CD14-positive monocyte (primary cell): ENCODE measurements around the gene ZBTB7C. TPM values are rescaled to one million over a fixed set of nuclear protein-coding genes. Genes with fewer than 3 reads are reported as not detected.

Source experiments
- DNase-seq, 3 donors: peaks; one replicate each; pipeline ENCODE4 v3.0.0-alpha.2; 2011 to 2022
- H2AFZ ChIP-seq: 2 replicates; pipeline ENCODE4 v1.6.0; 2012; ENCODE audit warnings: mild to moderate bottlenecking, low read depth, low read length, inconsistent platforms; ENCODE audit not compliant: insufficient read depth, poor library complexity, severe bottlenecking
- H3K27ac ChIP-seq, 2 donors: 1 replicate in 1 of 2; 2 replicates in 1 of 2; pipeline ENCODE4 v1.5.1; 2012 to 2013; ENCODE audit warnings: low read length in 2 of 2, control low read depth in 1 of 2, inconsistent platforms in 1 of 2, low read depth in 1 of 2, mild to moderate bottlenecking in 1 of 2
- H3K27me3 ChIP-seq, 2 donors: one replicate each; pipeline versions ENCODE4 v1.6.0 to v1.6.1; 2011 to 2013; ENCODE audit warnings: low read length in 2 of 2; ENCODE audit not compliant: control insufficient read depth in 2 of 2, insufficient read depth in 2 of 2
- H3K36me3 ChIP-seq, 2 donors: replicated peaks in 1 of 2; 1 replicate in 1 of 2; 2 replicates in 1 of 2; pipeline versions ENCODE4 v1.5.1 to v1.6.1; 2012 to 2013; ENCODE audit warnings: low read length in 2 of 2, control low read depth in 1 of 2, inconsistent platforms in 1 of 2, mild to moderate bottlenecking in 1 of 2; ENCODE audit not compliant: insufficient read depth in 2 of 2, control insufficient read depth in 1 of 2
- H3K4me1 ChIP-seq, 2 donors: 1 replicate in 1 of 2; 2 replicates in 1 of 2; pipeline versions ENCODE4 v1.5.1 to v1.6.1; 2012 to 2013; ENCODE audit warnings: low read length in 2 of 2, control low read depth in 1 of 2, inconsistent platforms in 1 of 2, mild to moderate bottlenecking in 1 of 2, moderate library complexity in 1 of 2; ENCODE audit not compliant: insufficient read depth in 2 of 2, control insufficient read depth in 1 of 2
- H3K4me2 ChIP-seq: replicated peaks from 2 replicates; pipeline ENCODE3; 2012; ENCODE audit warnings: low read length, moderate library complexity, mild to moderate bottlenecking; ENCODE audit not compliant: poor library complexity, severe bottlenecking; ENCODE audit errors: extremely low read depth
- H3K4me3 ChIP-seq, 3 experiments: fragments of 200-600 bp in 1 of 3; sonication (generic) in 1 of 3; replicated peaks in 1 of 3; 1 replicate in 2 of 3; 2 replicates in 1 of 3; pipeline ENCODE4 v1.5.1; 2011 to 2013; ENCODE audit warnings: low read length in 3 of 3, mild to moderate bottlenecking in 3 of 3, control low read depth in 2 of 3, low read depth in 2 of 3, inconsistent platforms in 1 of 3, moderate library complexity in 1 of 3
- H3K79me2 ChIP-seq: 2 replicates; pipeline ENCODE4 v1.6.0; 2012; ENCODE audit warnings: mild to moderate bottlenecking, control low read depth, inconsistent platforms, low read length, moderate library complexity; ENCODE audit not compliant: insufficient read depth
- H3K9ac ChIP-seq: 2 replicates; pipeline ENCODE4 v1.6.0; 2017; ENCODE audit warnings: low read length, mild to moderate bottlenecking; ENCODE audit not compliant: insufficient read depth, poor library complexity, severe bottlenecking
- H3K9me3 ChIP-seq, 2 donors: replicated peaks in 1 of 2; 1 replicate in 1 of 2; 2 replicates in 1 of 2; pipeline versions ENCODE4 v1.5.1 to v1.6.1; 2012 to 2013; ENCODE audit warnings: low read length in 2 of 2, control low read depth in 1 of 2; ENCODE audit not compliant: control insufficient read depth in 1 of 2, insufficient read depth in 1 of 2
- H4K20me1 ChIP-seq: 2 replicates; pipeline ENCODE4 v1.6.0; 2012; ENCODE audit warnings: mild to moderate bottlenecking, low read length, control low read depth, moderate library complexity; ENCODE audit not compliant: insufficient read depth
- H3K27ac Mint-ChIP-seq, 7 donors: one replicate each; pipeline ENCODE4 v1.8.0; 2020; ENCODE audit warnings: mild to moderate bottlenecking in 7 of 7, mixed read lengths in 7 of 7, moderate library complexity in 6 of 7, inconsistent platforms in 2 of 7
- H3K27me3 Mint-ChIP-seq, 3 donors: one replicate each; pipeline ENCODE4 v1.8.0; 2021 to 2022; ENCODE audit warnings: low read depth in 3 of 3, mild to moderate bottlenecking in 3 of 3, mixed read lengths in 3 of 3, moderate library complexity in 3 of 3, inconsistent platforms in 1 of 3
- H3K36me3 Mint-ChIP-seq, 2 donors: one replicate each; pipeline ENCODE4 v1.8.0; 2020; ENCODE audit warnings: mixed read lengths in 2 of 2, inconsistent platforms in 1 of 2, mild to moderate bottlenecking in 1 of 2
- H3K4me1 Mint-ChIP-seq: one replicate; pipeline ENCODE4 v1.8.0; 2020; ENCODE audit warnings: mild to moderate bottlenecking, mixed read lengths
- H3K4me3 Mint-ChIP-seq, 2 donors: one replicate each; pipeline ENCODE4 v1.8.0; 2020; ENCODE audit warnings: mild to moderate bottlenecking in 2 of 2, mixed read lengths in 2 of 2, moderate library complexity in 1 of 2
- H3K9me3 Mint-ChIP-seq, 7 donors: one replicate each; pipeline ENCODE4 v1.8.0; 2020 to 2022; ENCODE audit warnings: mixed read lengths in 7 of 7, mild to moderate bottlenecking in 6 of 7, moderate library complexity in 6 of 7, inconsistent platforms in 2 of 7
- CTCF ChIP-seq: fragments of 200-600 bp; IDR thresholded peaks from one replicate; pipeline ENCODE4 v1.8.0; 2022; ENCODE audit warnings: antibody characterized with exemption, mild to moderate bottlenecking
- WGBS: methylation state at CpG from one replicate; pipeline ENCODE4 v1.1.5; 2013; ENCODE audit warnings: missing lambda C conversion rate; ENCODE audit not compliant: insufficient coverage; 5-methylcytosine and 5-hydroxymethylcytosine counted together
- intact Hi-C, 2 donors: fragments of 100-400 bp; cut with micrococcal nuclease; formaldehyde crosslinking; loops; one replicate each; pipeline versions ENCODE4 v1.15.0 to v1.15.1; 2023
- polyA plus RNA-seq, 3 donors: library from polyadenylated mRNA; depleted of rRNA in 1 of 3; unstranded in 2 of 3; stranded (reverse) in 1 of 3; fragments of 300-500 nt in 2 of 3; fragments of >200 nt in 1 of 3; fragmentation: Illumina TruSeq in 2 of 3; gene quantifications; 1 replicate in 2 of 3; 2 replicates in 1 of 3; pipeline ENCODE4 v1.2.3, GENCODE V29; 2012 to 2021

ZBTB7C gene
- polyA plus RNA-seq, 3 donors: 0.03 to 0.09 TPM; not detected in 1

DNA sequence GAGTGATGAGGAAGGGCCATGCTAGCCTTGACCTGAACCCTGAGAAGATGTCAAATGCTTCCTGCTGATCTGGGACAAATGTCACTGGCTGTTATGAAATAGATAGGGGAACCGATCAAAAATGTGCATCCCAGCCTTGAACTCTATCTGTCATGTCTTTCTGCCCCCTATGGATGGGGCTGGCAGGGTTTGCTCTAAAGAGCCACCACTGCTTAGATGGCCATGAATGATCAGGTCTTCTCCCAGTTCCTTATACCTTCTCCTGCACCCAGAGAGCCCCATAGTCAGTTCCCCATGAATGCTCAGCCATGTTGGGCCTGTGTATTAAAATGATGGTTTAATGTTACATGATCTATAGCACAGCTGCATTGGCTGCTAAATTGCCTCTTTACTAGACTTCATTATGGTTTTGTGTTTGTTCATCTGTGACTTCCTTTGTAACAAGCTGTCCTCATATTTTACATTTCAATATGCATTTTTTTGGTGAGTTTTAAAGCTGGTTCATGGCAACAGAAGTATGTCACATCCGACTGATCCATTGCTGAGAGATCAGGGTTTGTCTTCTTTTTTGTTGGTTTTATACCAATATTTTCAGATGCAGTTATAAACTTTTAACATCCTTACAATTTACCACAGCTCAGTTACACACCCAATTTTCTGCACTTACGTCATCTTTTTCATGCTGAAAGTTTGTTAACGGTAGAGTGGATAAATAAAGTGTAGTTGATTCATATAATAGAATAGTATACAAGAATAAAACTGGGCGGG is 422.4 kb downstream of the ZBTB7C start:
- H2AFZ ChIP-seq: no peak overlapping the region
- peaks cover 54 to 55% of the 10 kb centered on the region in 2 donors for H3K4me1 ChIP-seq
- peak overlapping the region in 1 of 3 experiments; percentile 2 for H3K4me3 ChIP-seq
- no peaks in the 10 kb centered on the region for H4K20me1 ChIP-seq
- Mint-ChIP-seq H3K36me3 (peaks cover 2% of the 10 kb centered on the region in 2 donors), H3K27me3 (peaks cover 4 to 19% (median 4%) of the 10 kb centered on the region in 3 donors), H3K4me3 (peak overlapping the region in 1 of 2 donors; percentile 60), H3K9me3 (peaks cover 0 to 2% (median 0%) of the 10 kb centered on the region in 7 donors), H3K4me1 (peaks cover 51% of the 10 kb centered on the region), H3K27ac (peak overlapping the region; percentile 89 to 95 (median 93))
- no CpG with 5 or more reads among the region's 5 CpGs for WGBS
- peak overlapping the region; percentile 23 to 85 for H3K27ac ChIP-seq
- TF ChIP-seq CTCF: no peak
- no peak overlapping the region for H3K4me2 ChIP-seq
- no peaks in the 10 kb centered on the region for H3K36me3 ChIP-seq
- H3K9me3 ChIP-seq: no peaks in the 10 kb centered on the region
- no peak overlapping the region for H3K9ac ChIP-seq
- H3K27me3 ChIP-seq: no peaks in the 10 kb centered on the region
- DNase-seq: peak; percentile 22 to 30 (median 29)
- H3K79me2 ChIP-seq: no peaks in the 10 kb centered on the region
- intact Hi-C loops: loop anchor here in 1 of 2 donors (5.0 kb wide), 1 partner anchor 55 kb away; the partner anchor contains the start of gene SMAD2

DNA sequence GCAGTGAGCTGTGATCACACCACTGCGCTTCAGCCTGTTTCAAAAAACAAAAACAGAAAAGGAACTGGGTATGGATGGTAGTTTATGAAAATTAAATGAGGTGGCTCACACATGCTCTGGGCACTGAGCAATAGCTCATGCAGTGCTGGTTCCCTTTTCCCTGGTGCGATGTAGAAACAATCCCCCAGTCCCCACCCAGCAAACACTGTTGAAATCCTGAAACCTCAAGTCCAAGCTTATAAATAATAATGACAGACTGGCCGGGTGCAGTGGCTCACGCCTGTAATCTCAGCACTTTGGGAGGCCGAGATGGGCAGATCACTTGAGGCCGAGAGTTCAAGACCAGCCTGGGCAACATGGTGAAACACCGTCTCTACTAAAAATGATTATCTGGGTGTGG is 423.3 kb downstream of the ZBTB7C start:
- Histone ChIP-seq H3K9me3 (no peaks in the 10 kb centered on the region), H3K27me3 (no peaks in the 10 kb centered on the region), H3K79me2 (no peaks in the 10 kb centered on the region), H3K9ac (no peak overlapping the region), H3K4me1 (peaks cover 54 to 55% of the 10 kb centered on the region in 2 donors), H2AFZ (no peak overlapping the region), H4K20me1 (no peaks in the 10 kb centered on the region), H3K36me3 (no peaks in the 10 kb centered on the region), H3K4me2 (no peak overlapping the region), H3K4me3 (peak overlapping the region in 1 of 3 experiments; percentile 14), H3K27ac (peak overlapping the region; percentile 81 to 85)
- Mint-ChIP-seq H3K4me1 (peaks cover 51% of the 10 kb centered on the region), H3K36me3 (peaks cover 2% of the 10 kb centered on the region in 2 donors), H3K27me3 (peaks cover 3 to 16% (median 4%) of the 10 kb centered on the region in 3 donors), H3K4me3 (peak overlapping the region; percentile 56 to 80), H3K27ac (peak overlapping the region; percentile 90 to 99 (median 98)), H3K9me3 (peaks cover 0 to 2% (median 0%) of the 10 kb centered on the region in 7 donors)
- peak; percentile 90 to 95 (median 94) for DNase-seq
- intact Hi-C loops: loop anchor here in 1 of 2 donors (5.0 kb wide), 1 partner anchor 54 kb away; the partner anchor contains the start of gene SMAD2
- 6% methylated on average over 4 of the region's 7 CpGs for WGBS
- no peak for TF ChIP-seq CTCF
